GM18520 (cell line): ENCODE results near the gene DMXL2.
"Not testable (repeated sequence)": the region's sequence is repeated elsewhere in the genome, so short reads cannot be mapped to it uniquely, and the experiment has no call there.

Experiments
- ATAC-seq: cut with Tn5 transposase; IDR thresholded peaks from one replicate; pipeline ENCODE4 v1.9.1; 2021; ENCODE audit not compliant: unreplicated experiment

Gene DMXL2

DNA sequence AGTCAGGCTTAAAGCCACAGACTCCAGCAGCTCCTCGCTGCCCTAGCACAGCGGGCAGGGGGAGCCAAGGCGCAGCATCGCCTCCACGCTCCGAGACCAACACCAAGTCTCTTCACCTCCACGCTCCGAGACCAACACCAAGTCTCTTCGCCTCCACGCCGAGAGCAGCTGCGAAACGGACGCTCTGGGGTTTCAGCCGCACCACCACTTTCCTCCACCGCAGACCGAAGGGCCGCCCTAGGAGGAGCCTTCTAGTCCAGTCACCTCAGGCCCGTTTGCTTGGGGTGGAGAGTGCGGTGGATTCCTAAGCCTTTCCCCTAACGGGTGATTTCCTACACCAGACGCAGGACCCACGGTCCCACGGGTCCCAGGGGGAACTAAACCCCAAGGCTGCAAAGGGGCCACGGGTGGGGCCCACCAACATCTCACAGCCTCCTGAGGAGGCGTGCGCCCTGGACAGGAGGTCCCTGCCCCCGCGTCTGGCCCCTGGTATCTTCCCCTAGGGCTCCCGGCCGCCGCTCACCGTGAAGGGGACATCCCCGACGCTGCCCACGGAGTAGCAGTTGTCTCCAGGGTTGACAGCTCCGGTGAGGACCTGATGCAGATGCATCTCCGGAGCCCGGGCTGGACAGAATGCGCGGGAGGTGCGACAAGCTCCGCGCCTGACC, 501 bp downstream of the DMXL2 start:
- peak; percentile 35 for ATAC-seq

DNA sequence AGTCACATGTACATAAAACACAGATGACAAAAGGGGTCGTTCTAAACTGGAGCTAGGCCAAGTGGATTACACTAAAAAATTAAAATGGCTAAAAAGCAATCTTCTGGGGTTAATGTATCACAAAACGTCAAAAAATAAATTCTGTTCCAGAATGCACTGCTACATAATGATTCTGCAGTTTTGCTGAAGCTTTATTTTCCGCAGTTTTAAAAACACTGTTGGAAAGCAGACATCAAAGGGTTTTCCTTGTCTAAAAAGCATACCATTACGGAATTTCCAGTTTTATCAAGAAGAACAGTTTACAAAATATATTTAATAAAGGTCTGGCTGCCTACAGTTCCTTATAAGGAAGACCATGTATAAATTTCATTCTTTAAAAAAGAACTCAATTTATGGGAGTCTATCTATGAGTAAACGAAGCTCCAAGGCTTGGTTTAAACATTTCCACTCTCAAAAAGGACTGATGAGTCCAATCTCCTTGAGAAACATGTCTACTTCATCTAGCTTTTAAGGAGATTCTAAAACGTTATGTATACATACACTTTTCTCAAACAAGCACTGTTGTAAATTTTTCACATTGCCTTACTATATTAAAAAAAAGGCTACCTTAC, 1.3 kb downstream of the DMXL2 start:
- no peak for ATAC-seq

DNA sequence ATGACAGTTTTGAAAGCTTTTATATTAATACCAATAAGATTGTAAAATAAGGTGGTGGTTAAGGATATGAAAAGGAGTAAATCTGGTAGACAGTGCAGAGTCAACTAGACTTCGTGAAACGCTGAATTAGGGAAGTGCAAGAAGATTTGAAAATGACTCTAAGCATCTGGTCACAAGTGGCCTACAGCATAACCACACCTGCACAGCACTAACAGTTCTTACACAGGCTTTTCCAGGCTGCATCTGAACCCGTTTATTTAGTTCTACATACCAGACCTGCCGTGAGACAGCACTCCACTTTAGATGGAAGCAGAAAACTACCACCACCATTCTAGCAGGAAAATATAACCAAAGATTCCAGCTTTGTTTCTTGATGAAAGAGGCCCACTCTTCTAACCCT, 1.9 kb downstream of the DMXL2 start:
- no peak for ATAC-seq

DNA sequence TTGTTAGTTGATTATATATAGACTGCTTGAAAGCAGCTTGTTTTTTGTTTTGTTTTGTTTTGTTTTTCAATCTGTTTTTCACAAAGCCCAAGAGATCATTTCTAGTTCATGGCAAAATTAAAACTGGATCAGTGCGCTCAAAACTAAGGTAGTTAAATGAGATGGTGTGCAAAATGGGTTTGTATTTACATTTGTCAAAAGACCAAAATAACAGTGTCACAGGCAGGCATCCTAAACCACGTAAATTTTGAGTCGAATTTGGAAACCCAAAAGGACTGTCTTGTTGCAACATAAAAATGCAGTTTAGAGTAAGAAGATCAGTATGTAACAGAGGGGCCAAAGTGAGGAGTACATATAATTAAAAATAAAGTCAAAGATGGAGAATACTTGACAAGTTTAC, 2.4 kb downstream of the DMXL2 start:
- no peak for ATAC-seq

DNA sequence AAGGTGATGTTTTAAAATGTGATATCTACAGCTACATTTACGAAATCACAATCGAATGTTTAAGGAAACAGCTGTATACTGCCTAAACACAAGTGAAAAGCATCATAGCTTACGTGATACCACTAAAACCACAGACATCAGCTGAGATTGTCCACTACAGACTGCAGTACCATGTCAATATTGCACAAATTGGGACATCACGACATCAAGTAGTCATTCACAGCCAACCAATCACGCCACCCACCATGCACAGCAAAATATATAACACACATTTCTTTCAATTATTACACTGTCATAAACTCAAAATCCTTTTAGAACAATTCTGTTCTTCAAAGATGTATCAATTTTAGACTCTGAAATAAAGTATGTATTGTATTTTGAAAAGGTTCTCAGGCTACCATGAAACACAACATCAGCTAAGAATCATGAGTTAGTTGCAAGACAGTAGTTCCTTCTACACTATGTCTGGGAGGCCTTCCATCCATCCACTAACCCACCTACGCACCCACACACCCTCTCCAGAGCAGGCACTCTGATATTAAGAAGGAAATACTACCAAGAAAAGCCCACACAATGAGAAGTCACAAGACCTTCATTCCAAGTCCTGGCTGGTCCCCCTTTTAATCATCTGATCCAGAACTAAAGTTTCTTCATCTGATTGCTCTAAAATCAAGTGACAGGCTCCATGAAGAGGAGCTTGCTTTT, 3.1 kb downstream of the DMXL2 start:
- ATAC-seq, result no peak

DNA sequence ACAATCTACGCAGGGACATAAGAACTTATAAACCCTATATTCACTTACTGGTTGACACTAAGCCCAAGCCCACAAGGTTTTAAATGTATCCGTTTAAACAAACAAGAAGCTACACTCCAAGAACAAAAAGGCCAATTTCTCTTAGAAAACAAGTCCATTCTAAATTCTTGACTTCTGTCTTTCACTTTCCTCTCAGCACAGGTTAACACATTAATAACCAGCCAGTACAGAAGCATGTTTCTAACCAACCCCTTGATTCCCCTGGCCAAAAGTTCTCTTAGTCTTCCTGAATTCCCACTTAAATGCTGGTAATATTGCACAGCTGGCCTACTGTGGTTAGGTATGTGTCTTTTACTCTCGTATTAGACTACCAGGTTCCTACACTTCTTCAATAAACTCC, 4.7 kb downstream of the DMXL2 start:
- ATAC-seq, result no peak

DNA sequence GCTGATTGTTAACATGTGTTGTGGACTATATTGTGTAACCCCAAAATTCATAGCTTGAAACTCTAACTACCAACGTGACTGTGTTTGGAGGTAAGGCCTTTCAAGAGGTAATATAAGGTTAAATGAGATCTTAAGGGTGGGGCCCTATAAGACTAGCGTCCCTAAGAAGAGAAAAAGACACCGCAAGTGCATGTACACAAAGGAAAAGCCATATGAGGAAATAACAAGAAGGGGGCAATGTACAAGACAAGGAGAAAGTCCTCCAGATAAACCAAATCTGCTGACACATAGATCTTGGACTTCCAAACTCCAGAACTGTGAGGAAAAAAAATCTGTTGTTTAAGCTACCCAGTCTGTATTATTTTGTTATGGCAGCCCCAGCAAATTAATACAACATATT, 8.6 kb downstream of the DMXL2 start:
- ATAC-seq, result no peak

DNA sequence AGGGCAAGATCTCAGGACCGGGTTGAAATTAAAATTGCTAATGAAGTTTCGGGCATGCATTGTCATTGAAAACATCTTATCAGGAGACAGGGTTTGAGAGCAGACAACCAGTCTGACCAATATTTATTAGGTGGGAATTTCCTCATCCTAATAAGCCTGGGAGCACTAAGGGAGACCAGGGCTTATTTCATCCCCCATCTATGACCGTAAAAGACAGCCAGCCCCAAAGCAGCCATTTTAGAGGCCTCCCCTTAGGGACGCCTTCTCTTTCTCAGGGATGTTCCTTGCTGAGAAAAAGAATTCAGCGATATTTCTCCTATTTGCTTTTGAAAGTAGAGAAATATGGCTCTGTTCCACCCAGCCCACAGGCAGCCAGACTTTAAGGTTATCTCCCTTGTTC, 9.9 kb downstream of the DMXL2 start:
- not testable (repeated sequence) for ATAC-seq

DNA sequence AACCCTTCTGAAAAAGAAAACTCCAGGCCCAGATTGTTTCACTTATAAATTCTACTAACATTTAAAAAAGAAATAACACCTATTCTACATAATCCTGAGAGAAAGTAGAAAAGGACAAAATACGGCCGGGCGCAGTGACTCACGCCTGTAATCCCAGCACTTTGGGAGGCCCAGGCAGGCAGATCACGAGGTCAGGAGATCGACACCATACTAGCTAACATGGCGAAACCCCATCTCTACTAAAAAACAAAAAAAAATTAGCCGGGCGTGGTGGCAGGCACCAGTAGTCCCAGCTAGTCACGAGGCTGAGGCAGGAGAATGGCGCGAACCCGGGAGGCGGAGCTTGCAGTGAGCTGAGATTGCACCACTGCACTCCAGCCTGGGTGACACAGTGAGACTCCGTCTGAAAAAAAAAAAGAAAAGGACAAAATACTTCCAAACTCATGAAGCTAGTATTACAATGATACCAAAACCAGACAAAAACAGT, 19.1 kb downstream of the DMXL2 start:
- not testable (repeated sequence) for ATAC-seq

DNA sequence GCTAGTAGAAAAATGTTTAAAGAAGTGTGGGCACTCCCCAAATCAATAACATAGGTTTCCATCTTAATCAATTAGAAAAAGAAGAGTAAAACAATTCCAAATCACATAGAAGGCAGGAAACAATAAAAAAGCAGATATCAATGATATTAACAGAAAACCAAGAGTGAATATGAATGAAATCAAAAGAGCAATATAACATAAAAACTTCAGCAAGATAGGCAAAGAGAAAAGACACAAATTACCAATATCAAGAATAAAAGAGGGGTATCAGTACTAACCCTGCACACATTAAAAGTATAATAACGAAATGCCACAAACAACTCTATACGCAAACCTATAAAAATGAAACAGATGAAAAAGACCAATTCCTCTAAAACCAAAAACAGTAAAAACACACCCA, 19.6 kb downstream of the DMXL2 start:
- no peak for ATAC-seq

DNA sequence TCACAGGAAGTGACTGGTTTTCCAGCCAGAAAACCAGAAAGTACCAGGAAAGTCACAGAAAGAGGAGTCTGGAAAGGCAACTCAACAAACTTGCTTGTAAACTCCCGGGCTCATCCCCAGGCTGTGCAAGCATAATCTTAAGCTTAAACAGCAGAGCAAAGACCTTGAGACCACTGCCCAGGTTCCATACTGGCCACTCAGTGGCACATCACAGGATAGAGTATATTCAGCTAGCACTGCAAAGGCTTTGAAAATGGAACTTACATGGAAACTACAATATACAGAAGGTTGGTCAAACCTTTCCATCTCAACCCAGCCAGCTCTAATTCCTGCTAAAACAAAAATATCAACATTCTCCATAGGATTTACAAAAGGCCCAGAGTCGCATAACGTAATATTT, 20.1 kb downstream of the DMXL2 start:
- no peak for ATAC-seq

DNA sequence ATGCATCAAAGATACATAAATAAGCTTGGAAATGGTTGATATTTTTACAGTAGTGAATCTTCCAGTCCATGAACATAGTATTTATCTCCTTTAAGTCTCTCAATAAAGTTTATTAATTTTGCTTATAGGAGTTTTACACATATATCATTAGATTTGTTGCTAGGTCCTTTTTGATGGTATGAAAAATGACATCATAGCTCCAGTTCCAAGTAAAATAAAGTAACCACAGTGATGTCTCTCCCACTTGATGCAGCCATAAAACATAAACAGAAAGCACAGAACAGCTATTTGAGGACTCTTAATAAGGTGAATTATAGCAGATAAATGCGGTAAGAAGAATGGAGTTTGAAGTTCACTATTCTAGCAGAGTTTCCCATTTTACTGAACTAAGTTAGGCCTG, 20.8 kb downstream of the DMXL2 start:
- no peak for ATAC-seq

DNA sequence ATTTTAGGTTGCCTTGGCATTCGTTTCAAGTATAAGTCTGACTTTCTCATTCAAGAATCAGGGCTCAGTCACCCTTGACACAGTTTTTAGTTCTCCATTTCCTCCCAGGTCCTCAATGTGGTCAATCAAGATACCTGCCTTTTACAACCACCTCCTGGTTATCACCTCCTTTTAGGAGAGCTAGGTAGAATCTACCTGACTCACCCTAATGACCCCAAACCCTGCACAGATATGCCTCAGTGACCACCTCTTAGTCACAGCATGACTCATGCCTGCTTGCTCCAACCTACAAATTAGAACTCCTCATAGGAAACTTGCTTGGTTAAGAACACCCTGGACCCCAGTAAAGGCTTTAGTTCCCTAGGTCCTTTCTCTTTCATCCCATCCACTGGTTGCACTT, 22.5 kb downstream of the DMXL2 start:
- no peak for ATAC-seq

DNA sequence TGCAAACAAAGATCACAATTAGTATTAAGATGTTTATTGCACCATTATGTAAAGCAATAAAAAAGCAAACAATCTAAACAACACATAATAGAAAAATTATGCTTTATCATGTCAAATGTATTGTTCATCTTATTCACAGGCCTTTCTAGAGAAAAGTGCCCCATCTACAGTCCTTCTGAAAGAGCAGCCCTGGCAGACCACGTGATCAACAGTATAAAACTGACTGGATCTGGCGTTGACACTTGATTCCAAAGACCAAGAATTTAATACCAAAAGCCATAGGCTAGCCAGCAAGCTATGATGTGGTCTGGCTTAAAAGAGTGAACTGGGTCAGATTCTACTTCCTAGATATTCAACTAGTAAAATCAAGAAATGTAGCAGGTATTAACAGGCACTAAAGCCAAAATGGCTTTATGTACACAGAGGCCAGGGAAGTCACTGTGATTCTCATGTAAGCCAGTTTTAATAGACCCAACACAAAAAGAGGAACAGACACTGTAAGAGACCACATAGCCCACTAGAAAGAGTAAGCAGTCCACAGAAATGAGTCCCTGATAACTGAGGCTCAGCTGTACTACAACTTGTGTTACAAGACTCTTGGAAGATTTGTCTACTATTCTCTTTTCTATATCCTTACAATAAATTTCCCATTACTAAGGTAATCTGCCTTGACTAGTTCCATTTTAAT, 32.5 kb downstream of the DMXL2 start:
- no peak for ATAC-seq

DNA sequence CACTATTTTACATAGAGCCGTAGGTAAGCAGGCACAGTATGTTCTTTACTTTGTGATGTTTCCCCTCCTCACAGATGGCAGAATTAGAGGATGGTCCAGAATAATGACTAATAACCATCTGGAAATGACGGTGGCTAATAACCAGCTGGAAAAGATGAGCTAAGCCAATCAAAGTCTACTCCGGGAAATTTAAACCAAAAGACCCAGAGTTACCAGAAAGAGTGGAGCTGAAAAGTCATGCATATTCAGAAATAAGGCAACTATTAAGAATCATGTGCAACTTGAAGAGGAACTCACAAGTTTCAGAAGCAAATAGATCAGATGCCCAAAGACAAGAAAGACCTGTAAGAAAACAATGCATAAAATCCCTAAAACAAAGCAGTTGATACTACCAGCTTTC, 33.6 kb downstream of the DMXL2 start:
- no peak for ATAC-seq

DNA sequence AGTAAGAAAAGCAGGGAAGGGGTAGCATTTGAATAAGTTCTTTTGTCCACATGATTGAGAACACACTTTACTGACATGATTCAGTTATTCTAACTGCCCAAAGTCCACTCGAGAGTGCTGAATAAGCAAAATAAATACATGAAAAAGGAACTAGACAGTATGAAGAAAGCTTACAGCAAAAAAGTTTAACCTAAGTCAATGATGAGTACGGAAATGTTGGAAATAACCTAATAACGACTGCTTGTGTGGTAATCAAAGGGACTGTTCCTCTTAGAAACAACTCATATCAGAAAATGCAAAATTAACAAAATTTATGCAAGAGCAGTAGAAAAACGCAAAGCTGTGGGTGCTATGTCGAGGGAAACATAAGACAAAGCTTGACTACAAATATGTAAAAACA, 36.6 kb downstream of the DMXL2 start:
- ATAC-seq, result no peak

DNA sequence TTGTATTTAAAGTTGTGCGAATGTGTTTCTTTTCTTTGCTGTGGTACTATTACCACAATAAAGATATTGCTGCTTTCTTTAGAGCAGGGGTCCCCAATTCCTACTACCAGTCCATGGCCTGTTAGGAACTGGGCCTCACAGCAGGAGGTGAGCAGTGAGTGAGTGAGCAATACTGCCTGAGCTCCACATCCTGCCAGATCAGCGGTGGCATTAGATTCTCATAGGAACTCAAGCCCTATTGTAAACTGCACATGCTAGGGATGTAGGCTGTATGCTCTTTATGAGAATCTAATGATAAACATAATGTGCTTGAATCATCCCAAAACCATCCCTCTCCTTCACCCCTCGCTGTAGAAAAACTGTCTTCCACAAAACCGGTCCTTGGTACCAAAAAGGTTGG, 41.6 kb downstream of the DMXL2 start:
- ATAC-seq, result no peak

DNA sequence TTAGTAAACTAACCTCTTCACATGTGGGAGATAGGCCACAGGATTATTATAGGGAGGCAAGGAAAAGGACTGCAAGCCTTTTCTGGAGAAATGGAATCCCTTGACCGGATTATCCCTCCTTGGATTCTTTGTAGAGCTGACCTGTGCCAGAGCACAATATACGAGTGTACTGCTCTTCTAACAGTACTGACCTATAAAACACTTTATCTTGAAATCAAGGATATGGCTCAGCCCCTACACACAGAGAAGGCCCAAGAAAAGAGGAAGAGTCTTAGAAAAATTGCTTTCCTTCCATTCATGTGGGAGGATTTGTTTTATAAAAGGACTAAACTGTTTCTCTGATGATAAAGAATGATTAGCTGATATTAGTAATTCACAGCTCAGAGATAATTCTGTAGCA, 42.2 kb downstream of the DMXL2 start:
- ATAC-seq, result no peak

DNA sequence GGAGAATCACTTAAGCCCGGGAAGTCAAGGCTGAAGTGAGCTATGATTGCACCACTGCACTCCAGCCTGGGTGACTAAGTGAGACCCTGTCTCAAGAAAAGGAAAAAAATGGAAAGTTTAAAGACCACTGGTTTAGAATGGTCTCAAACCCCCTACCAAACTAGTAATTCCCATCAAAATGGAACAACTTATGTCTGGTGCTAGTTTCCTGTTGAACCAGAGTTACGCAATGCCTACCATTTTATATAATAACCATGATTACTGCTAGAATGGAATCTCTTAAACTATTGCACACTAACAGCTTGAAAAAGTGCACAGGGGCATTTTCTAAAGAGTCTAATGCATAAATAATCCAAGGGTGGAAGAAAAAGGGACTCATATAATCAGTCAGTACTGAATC, 43.6 kb downstream of the DMXL2 start:
- no peak for ATAC-seq

DNA sequence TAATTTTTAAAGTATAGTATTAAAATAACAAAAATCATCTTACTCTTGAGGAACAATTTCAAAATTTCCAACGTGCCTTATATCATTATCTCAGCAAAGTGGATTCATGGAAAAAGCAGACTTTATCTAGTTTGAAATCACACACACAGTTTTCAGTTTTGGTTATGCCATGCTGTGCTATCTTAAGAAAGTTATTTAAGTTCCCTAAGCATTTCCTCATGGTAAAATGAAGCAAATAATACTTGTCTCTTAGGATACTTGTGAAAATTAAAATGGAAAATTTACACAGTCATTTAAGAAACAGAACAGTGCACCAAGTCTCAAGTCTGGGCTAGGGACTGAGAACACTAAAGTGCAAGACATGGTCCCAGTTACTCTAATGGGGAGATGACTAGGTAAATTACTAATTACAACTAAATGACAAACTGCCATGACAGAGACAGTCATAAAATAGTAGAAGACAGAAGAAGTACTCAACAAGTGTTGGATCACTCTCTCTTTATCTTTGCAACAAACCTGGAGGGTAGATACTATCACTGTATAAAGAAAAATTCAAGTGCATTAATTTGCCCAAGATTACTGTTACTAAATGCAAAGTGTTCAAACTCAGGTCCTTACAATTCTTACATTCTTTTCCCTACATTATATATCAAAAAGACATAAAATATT, 44.8 kb downstream of the DMXL2 start:
- no peak for ATAC-seq

DNA sequence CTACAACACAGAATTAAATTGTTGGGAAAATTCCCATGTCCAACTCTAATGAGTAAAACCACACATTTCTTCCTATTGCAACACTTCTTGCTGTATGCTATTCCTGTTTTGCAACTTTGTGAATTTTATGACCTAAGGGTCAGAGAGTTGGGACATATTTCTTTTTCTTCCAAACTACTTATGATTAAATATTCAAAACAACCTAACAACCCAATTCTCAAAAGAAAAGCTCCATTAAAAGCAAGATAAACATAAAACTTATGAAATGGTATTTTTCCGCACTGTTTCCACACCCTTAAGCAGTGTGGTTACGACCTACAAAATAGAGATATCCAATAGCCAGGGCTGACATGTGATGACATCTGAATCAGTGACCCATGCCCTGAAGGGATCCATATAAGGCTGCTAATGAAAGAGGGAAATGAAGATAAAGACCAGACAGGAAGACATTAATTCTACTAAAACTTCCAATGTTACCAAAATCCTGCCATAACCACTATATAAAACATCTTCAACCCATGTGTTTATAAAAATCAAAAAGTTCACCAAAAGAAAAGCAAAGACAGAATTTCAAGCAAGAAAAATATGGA, 45.6 kb downstream of the DMXL2 start:
- no peak for ATAC-seq
